HepG2 (cell line): Measurements from ENCODE around the gene LLGL1. TPM values are rescaled to one million over a fixed set of nuclear protein-coding genes. Genes with fewer than 3 reads are reported as not detected.

Experiments used
- ADNP ChIP-seq: sonication (generic); formaldehyde crosslinking; IDR thresholded peaks from 2 replicates; pipeline ENCODE4 v1.4.0; 2020; ENCODE audit warnings: missing genetic modification reagents
- ASH2L ChIP-seq: fragments of 300-600, 200-600 bp; sonication (generic); IDR thresholded peaks from 2 replicates; pipeline ENCODE4 v1.7.0; 2017; ENCODE audit warnings: low read depth, mild to moderate bottlenecking, moderate library complexity, mixed read lengths, low read length; ENCODE audit not compliant: insufficient read length
- BORCS8-MEF2B ChIP-seq: sonication (generic); formaldehyde crosslinking; IDR thresholded peaks from 2 replicates; pipeline ENCODE4 v1.8.0; 2022; ENCODE audit warnings: mild to moderate bottlenecking, missing genetic modification reagents
- E2F5 ChIP-seq: sonication (generic); formaldehyde crosslinking; conservative IDR thresholded peaks from 2 replicates; pipeline ENCODE4 v1.4.0; 2020; ENCODE audit warnings: missing genetic modification reagents
- HOXA9 ChIP-seq: sonication (generic); formaldehyde crosslinking; IDR thresholded peaks from 2 replicates; pipeline ENCODE4 v1.8.1; 2022; ENCODE audit warnings: missing genetic modification reagents, mild to moderate bottlenecking, moderate library complexity, borderline replicate concordance
- MAX ChIP-seq: IDR thresholded peaks from 2 replicates; pipeline ENCODE4 v1.6.1; 2012; ENCODE audit warnings: inconsistent platforms
- MBD4 ChIP-seq: IDR thresholded peaks from 2 replicates; pipeline ENCODE4 v1.6.1; 2012; ENCODE audit warnings: low read length, inconsistent platforms, borderline replicate concordance
- NCOA2 ChIP-seq: sonication (generic); formaldehyde crosslinking; IDR thresholded peaks from 2 replicates; pipeline ENCODE4 v1.8.0; 2022; ENCODE audit warnings: inconsistent platforms
- PHF5A ChIP-seq: IDR thresholded peaks from one replicate; pipeline ENCODE4 v1.6.1; 2018; ENCODE audit warnings: low read depth, missing genetic modification reagents; ENCODE audit not compliant: unreplicated experiment
- REXO4 ChIP-seq: sonication (generic); formaldehyde crosslinking; IDR thresholded peaks from 2 replicates; pipeline ENCODE4 v1.8.0; 2022; ENCODE audit warnings: missing genetic modification reagents, mild to moderate bottlenecking, borderline replicate concordance
- SMAD3 ChIP-seq: sonication (generic); formaldehyde crosslinking; IDR thresholded peaks from 2 replicates; pipeline ENCODE4 v1.4.0; 2020; ENCODE audit warnings: missing genetic modification reagents
- SNAPC5 ChIP-seq: sonication (generic); formaldehyde crosslinking; IDR thresholded peaks from 2 replicates; pipeline ENCODE4 v1.8.1; 2023; ENCODE audit warnings: mild to moderate bottlenecking, missing genetic modification reagents, borderline replicate concordance
- U2AF2 ChIP-seq: fragments of 200-400 bp; formaldehyde crosslinking; IDR thresholded peaks from 2 replicates; pipeline ENCODE4 v1.6.1; 2017; ENCODE audit warnings: low read depth, mild to moderate bottlenecking, low read length
- ZFP37 ChIP-seq: sonication (generic); formaldehyde crosslinking; IDR thresholded peaks from 2 replicates; pipeline ENCODE4 v1.4.0; 2020; ENCODE audit warnings: missing genetic modification reagents, borderline replicate concordance
- ZKSCAN5 ChIP-seq: sonication (generic); formaldehyde crosslinking; IDR thresholded peaks from 2 replicates; pipeline ENCODE4 v1.5.1; 2020; ENCODE audit warnings: mild to moderate bottlenecking, missing genetic modification reagents
- ZNF12 ChIP-seq: sonication (generic); formaldehyde crosslinking; IDR thresholded peaks from 2 replicates; pipeline ENCODE4 v1.5.0; 2020; ENCODE audit warnings: missing genetic modification reagents
- ZNF235 ChIP-seq: sonication (generic); formaldehyde crosslinking; IDR thresholded peaks from 2 replicates; pipeline ENCODE4 v1.8.1; 2023; ENCODE audit warnings: mild to moderate bottlenecking, missing genetic modification reagents, borderline replicate concordance
- polyA plus RNA-seq, 8 experiments: library from polyadenylated mRNA; depleted of rRNA in 3 of 8; stranded (reverse) in 7 of 8; unstranded in 1 of 8; fragments of >200 nt; fragmentation: Illumina TruSeq in 4 of 8; extraction: Trizol in 4 of 8; gene quantifications; 2 replicates each; pipeline versions ENCODE4 v1.2.1 to v1.2.3, GENCODE V29; 2011 to 2016; ENCODE audit warnings: low read depth in 4 of 8, missing spikeins in 1 of 8, mixed read lengths in 1 of 8; ENCODE audit not compliant: insufficient read depth in 1 of 8
- total RNA-seq, 5 experiments: library from RNA; depleted of rRNA; stranded (reverse); fragments of >200 nt; fragmentation: Illumina TruSeq; extraction: Trizol; gene quantifications; 2 replicates each; pipeline ENCODE4 v1.2.3, GENCODE V29; 2016; ENCODE audit warnings: low read depth in 1 of 5
- TF ChIP-seq, protein P1 (sequence below): sonication (generic); formaldehyde crosslinking; IDR thresholded peaks from 2 replicates; pipeline ENCODE4 v1.5.1; 2020; ENCODE audit warnings: mild to moderate bottlenecking, missing genetic modification reagents, moderate library complexity
- TF ChIP-seq, protein P2 (sequence below): IDR thresholded peaks from 2 replicates; pipeline ENCODE4 v1.6.1; 2016; ENCODE audit warnings: low read depth
- TF ChIP-seq, protein P3 (sequence below): sonication (generic); formaldehyde crosslinking; conservative IDR thresholded peaks from 2 replicates; pipeline ENCODE4 v1.8.0; 2022; ENCODE audit warnings: mild to moderate bottlenecking, moderate library complexity, missing genetic modification reagents

Gene LLGL1
- total and polyA plus RNA-seq, 2 of the 13 experiments (the other 11 are each of a cell fraction or from before 2014, with no cell fraction given): 15.0 to 15.3 TPM

DNA sequence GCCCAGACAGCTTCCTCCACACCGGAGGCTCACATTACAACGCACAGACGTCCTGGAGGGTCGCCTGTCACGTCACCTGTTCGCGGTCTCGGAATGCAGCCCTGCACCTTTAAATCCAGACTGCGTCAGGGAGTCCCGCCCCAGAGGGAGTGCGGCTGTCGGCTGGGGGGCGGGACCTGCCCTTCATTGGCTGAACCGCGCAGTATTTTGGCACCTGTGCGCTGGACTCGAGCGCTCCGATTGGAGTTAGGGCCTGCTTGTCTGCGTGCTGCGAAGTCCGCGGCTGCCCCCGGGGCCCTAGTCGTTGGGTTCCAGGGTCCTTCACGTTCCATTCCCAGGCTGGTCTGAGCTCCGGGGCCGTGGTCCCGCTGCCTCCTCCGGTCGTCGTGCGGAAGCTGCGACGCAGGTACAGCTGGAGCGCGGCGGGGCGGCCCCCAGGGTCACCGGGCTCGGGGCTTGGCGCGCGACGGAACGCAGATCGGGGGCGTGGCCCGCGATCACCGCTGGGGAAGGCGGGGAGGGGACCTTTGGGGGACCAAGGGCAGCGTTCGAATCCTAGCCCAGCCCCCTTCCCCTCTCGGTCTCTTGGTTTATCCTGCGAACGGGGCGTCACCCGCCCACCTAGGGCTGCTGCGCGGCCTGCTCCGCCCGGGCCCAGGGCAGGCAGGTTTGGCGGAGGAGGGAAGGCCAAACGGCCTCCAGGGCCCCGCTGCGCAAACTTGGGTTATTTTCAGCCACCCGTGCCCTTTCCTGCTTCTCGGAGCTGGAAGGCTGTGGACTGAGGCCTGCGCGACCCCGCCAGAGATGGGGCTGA is 35.1 kb downstream of the LLGL1 start, which contains the start of gene MIEF2 (continued):
- TF ChIP-seq ZNF235 (CRISPR knock-in tag) (peak; percentile 80; the same call in 1 of the 2 replicates), ZKSCAN5 (CRISPR knock-in tag) (no peak), SMAD3 (CRISPR knock-in tag) (peak; percentile 41; the same call in 1 of the 2 replicates), MBD4 (no peak), HOXA9 (CRISPR knock-in tag) (peak; percentile 70; the same call in 1 of the 2 replicates), ZNF12 (CRISPR knock-in tag) (no peak), U2AF2 (no peak), BORCS8-MEF2B (CRISPR knock-in tag) (peak; percentile 64; the same call in 1 of the 2 replicates), REXO4 (0 out of 2 replicates have a peak, but pooled peaks have one; percentile 30), MAX (peak; percentile 55), SNAPC5 (CRISPR knock-in tag) (no peak), ASH2L (peak; percentile 77), PHF5A (CRISPR knock-in tag) (peak; percentile 61), ZFP37 (CRISPR knock-in tag) (0 out of 2 replicates have a peak, but pooled peaks have one; percentile 48), NCOA2 (CRISPR knock-in tag) (peak; percentile 25; the same call in 1 of the 2 replicates), E2F5 (CRISPR knock-in tag) (0 out of 2 replicates have a peak, but pooled peaks have one; percentile 26), ADNP (CRISPR knock-in tag) (0 out of 2 replicates have a peak, but pooled peaks have one; percentile 2)
- TF ChIP-seq, protein P1, sequence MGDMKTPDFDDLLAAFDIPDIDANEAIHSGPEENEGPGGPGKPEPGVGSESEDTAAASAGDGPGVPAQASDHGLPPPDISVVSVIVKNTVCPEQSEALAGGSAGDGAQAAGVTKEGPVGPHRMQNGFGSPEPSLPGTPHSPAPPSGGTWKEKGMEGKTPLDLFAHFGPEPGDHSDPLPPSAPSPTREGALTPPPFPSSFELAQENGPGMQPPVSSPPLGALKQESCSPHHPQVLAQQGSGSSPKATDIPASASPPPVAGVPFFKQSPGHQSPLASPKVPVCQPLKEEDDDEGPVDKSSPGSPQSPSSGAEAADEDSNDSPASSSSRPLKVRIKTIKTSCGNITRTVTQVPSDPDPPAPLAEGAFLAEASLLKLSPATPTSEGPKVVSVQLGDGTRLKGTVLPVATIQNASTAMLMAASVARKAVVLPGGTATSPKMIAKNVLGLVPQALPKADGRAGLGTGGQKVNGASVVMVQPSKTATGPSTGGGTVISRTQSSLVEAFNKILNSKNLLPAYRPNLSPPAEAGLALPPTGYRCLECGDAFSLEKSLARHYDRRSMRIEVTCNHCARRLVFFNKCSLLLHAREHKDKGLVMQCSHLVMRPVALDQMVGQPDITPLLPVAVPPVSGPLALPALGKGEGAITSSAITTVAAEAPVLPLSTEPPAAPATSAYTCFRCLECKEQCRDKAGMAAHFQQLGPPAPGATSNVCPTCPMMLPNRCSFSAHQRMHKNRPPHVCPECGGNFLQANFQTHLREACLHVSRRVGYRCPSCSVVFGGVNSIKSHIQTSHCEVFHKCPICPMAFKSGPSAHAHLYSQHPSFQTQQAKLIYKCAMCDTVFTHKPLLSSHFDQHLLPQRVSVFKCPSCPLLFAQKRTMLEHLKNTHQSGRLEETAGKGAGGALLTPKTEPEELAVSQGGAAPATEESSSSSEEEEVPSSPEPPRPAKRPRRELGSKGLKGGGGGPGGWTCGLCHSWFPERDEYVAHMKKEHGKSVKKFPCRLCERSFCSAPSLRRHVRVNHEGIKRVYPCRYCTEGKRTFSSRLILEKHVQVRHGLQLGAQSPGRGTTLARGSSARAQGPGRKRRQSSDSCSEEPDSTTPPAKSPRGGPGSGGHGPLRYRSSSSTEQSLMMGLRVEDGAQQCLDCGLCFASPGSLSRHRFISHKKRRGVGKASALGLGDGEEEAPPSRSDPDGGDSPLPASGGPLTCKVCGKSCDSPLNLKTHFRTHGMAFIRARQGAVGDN: peak; percentile 90
- TF ChIP-seq, protein P2, sequence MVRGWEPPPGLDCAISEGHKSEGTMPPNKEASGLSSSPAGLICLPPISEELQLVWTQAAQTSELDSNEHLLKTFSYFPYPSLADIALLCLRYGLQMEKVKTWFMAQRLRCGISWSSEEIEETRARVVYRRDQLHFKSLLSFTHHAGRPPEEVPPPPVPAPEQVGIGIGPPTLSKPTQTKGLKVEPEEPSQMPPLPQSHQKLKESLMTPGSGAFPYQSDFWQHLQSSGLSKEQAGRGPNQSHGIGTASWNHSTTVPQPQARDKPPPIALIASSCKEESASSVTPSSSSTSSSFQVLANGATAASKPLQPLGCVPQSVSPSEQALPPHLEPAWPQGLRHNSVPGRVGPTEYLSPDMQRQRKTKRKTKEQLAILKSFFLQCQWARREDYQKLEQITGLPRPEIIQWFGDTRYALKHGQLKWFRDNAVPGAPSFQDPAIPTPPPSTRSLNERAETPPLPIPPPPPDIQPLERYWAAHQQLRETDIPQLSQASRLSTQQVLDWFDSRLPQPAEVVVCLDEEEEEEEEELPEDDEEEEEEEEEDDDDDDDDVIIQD (CRISPR knock-in tag): no peak
- TF ChIP-seq, protein P3, sequence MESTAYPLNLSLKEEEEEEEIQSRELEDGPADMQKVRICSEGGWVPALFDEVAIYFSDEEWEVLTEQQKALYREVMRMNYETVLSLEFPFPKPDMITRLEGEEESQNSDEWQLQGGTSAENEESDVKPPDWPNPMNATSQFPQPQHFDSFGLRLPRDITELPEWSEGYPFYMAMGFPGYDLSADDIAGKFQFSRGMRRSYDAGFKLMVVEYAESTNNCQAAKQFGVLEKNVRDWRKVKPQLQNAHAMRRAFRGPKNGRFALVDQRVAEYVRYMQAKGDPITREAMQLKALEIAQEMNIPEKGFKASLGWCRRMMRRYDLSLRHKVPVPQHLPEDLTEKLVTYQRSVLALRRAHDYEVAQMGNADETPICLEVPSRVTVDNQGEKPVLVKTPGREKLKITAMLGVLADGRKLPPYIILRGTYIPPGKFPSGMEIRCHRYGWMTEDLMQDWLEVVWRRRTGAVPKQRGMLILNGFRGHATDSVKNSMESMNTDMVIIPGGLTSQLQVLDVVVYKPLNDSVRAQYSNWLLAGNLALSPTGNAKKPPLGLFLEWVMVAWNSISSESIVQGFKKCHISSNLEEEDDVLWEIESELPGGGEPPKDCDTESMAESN: peak; percentile 68
